HL-60 (cell line): ENCODE results near the gene TACC2.

Source experiments
- CTCF ChIP-seq: IDR thresholded peaks from one replicate; pipeline ENCODE4 v1.5.1; 2011; ENCODE audit warnings: low read length, control low read depth, inconsistent platforms; ENCODE audit not compliant: insufficient read depth
- GABPA ChIP-seq: IDR thresholded peaks from 2 replicates; pipeline ENCODE4 v1.6.1; 2012; ENCODE audit warnings: low read depth
- POLR2AphosphoS5 ChIP-seq: IDR thresholded peaks from 2 replicates; pipeline ENCODE4 v1.6.1; 2012; ENCODE audit warnings: low read depth
- REST ChIP-seq: IDR thresholded peaks from 2 replicates; pipeline ENCODE4 v1.6.1; 2012; ENCODE audit warnings: low read depth; ENCODE audit not compliant: insufficient replicate concordance

- TF ChIP-seq CTCF (no peak), REST (no peak), POLR2AphosphoS5 (no peak), GABPA (no peak)
These were observed 144.1 kb downstream of the TACC2 start for GRCh38 chr10:122132882-122133565.
